ENCODE measurements around the gene TMPRSS13.
"Not testable (repeated sequence)": the region's sequence is repeated elsewhere in the genome, so short reads cannot be mapped to it uniquely, and the experiment has no call there.

TMPRSS13 gene

DNA sequence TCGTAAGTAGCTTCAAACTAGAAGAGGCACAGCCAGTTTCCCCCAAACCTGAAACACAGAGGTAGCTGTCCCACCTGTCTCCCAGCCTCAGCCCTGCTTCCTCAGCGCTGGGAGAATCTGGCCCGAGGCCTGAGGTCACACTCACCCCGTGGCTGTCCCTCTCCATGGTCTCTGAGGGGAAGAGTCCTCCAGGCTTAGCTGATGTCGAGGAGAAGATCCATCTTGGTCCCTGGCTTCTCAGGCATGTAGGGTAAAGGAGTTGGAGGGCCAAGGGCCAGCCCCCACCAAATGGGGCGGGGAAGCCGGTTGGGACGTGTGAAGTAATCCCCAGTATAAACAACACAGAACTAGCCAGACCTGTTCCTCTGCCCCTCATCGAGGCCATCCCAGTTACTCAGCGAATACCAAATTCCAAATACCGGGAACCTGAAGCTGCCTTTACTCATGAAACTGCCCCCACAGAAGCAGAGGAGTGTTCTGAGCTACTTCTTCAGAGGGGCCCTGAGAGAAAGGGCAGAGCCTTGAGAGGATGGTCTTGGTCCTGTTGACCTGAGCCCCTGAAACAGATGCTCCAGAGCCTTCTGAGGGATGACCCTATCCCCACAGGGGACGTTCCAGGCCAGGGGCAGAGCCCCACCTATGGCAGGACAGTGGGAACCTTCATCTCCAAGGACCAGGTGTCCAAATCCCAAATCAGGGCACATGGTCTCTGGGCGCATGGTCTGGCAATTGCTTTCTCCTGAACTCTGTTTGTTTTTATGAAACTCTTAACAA is at the start of gene TMPRSS13:
Gene TMPRSS13, minus strand, starts transcription at position 261 of the 774 bp plus-strand sequence. Its CDS starts 95 bp downstream, at position 166.
- no peak for DNase-seq

DNA sequence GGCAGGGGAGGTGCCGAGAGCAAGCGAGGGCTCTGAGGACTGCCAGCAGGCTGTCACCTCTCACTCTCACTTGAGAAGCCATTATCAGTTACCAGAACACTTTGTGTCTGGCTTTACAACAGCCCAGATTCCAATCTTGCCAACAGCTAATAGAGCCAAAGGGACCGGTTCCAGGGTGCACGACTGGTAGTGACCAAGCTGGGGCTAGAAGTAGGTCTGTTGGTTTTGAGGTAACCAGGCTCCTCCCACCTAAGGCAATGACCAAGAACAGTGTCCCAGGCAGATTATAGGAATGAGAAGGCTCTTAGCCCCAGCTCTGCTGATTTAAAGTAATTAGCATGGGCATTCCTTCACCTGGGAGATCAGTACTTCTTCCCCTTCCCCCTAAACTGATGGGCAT is 49.8 kb upstream of the TMPRSS13 start:
- DNase-seq = no peak

DNA sequence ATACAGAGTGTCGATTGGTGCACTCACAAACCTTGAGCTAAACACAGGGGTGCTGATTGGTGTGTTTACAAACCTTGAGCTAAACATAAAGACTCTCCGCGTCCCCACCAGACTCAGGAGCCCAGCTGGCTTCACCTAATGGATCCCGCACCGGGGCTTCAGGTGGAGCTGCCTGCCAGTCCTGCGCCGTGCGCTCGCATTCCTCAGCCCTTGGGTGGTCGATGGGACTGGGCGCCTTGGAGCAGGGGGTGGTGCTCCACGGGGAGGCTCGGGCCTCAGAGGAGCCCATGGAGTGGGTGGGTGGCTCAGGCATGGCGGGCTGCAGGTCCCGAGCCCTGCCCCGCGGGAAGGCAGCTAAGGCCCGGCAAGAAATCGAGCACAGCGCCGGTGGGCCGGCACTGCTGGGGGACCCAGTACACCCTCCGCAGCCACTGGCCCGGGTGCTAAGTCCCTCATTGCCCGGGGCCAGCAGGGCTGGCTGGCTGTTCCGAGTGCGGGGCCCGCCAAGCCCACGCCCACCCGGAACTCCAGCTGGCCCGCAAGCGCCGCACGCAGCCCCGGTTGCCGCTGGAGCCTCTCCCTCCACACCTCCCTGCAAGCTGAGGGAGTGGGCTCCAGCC is 49.2 kb upstream of the TMPRSS13 start:
- DNase-seq = not testable (repeated sequence)

DNA sequence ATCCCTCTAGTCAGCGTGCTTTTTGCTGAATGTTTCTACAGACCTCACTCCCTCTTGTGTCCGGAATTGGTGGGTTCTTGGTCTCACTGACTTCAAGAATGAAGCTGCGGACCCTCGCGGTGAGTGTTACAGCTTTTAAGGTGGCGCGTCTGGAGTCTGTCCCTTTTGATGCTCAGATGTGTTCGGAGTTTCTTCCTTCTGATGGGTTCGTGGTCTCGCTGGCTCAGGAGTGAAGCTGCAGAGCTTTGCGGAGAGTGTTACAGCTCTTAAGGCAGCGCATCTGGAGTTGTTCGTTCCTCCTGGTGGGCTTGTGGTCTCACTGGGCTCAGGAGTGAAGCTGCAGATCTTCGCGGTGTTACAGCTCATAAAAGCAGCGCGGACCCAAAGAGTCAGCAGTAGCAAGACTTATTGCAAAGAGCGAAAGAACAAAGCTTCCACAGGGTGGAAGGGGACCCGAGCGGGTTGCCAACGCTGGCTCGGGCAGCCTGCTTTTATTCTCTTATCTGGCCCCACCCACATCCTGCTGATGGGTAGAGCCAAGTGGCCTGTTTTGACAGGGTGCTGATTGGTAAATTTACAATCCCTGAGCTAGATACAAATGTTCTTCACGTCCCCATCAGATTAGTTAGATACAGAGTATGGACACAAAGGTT is 48.5 kb upstream of the TMPRSS13 start:
- not testable (repeated sequence) for DNase-seq

- no peak for DNase-seq
These were observed 47.8 kb upstream of the TMPRSS13 start for GRCh38 chr11:117977029-117977428.

DNA sequence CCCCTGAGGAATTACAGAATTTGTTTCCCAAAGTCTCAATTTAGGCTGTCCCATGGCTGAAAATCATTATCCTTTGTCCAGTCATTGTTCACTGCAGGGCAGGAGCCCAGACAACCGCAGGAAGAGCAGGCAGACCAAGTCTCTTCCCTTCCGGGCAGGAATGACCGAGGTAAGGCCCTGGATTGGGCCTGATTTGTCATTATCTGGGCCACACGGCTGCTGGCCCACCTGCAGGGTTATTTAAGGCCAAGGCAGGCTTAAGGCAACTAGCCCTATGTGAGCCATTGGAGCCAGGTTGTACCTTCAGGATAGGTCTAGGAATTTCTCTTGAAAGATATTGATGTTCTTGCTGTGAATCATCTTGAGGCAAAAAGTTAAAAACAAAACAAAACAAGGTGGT is 47.2 kb upstream of the TMPRSS13 start:
- DNase-seq = no peak

GRCh38 chr11:117973503-117973860 is 44.3 kb upstream of the TMPRSS13 start:
- DNase-seq = no peak

GRCh38 chr11:117972629-117973502 is 43.7 kb upstream of the TMPRSS13 start:
- DNase-seq = no peak

DNA sequence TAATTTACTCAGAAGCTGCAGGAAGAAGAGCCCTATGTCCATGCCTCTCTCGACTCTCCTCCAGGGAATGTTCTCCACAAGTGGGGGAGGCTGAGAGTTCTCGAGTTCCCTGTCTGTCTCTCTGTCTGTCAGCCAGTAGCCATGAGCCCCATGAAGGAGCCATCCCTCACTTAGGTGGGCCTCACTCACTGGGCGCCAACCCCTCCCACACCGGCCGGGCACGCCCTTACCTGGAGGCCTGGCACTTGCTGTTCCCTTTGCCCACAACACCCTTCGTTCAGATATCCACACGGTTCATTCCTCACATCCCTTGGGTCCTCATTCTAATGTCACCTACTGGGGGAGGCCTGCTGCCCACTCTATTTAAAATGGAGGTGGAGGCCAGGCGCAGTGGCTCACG is 42.8 kb upstream of the TMPRSS13 start:
- no peak for DNase-seq

DNA sequence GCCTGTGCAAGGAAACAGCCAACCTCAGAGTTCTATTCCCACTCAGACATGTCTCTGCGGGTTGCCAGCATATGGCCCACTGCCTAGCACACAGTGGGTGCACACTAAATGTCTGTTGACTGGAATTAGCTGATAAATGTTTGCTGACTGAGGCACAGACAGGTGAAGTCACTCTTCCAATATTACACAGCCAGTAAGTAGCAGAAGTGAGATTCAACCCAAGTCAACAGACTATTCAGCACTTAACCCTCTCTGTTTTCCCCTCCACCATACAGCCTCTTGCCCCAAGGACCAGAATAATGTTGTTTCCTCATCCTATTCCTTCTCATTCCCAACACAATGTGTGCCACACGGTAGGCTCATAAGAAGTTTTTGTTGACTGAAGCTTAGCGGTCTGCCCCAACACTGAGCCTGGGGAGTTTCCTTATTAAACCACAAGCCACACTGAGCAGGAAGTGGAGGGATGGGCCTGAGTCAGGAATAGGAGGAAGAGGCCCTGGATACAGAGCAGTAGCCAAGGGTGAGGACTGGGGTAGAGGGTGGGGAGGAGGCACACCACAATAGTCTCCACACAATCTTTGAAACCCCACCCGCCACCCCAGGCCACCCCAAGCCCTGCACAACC is 41.3 kb upstream of the TMPRSS13 start:
- no peak for DNase-seq

DNA sequence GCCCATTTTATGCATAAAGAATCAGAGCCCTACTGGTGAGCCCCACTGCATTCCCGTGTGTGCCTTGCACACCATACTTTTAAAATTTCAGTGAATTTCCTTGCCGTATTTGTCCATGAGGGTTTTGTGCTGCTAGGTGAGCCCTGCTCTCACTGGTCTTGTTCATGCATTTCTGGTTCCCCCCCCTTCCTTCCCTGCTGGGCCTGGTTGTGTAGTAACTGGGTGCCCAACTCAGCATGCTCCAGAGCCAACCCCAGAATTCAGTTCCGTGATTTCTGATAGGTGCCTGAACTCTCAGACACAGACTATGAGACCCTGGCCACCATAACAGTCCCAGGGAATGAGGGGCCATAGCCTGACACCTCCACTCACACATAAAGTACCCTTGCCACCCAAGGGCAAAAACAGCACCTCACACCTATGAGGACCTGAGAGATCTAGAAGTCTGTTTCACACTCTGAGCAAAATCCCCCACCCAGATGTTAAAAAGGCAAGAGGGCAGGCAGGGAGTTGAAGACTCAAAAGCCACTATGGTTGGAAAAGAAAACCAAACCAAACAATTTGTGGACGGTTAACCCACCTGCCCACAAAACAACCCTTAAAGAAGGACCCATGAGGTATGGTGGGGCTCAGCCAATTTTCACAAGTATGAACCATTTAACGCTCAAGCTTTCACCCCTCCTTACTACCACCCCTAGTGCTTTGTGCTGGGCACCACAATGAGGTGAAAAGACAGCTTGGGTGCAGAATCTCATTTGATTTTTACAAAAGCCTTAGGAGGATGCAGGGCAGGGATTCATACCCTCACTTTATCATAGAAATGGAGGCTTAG is 40.2 kb upstream of the TMPRSS13 start:
- no peak for DNase-seq

- DNase-seq = no peak
These were observed 37.7 kb upstream of the TMPRSS13 start for GRCh38 chr11:117966908-117967307.

GRCh38 chr11:117962826-117963225 is 33.6 kb upstream of the TMPRSS13 start:
- DNase-seq = no peak

DNA sequence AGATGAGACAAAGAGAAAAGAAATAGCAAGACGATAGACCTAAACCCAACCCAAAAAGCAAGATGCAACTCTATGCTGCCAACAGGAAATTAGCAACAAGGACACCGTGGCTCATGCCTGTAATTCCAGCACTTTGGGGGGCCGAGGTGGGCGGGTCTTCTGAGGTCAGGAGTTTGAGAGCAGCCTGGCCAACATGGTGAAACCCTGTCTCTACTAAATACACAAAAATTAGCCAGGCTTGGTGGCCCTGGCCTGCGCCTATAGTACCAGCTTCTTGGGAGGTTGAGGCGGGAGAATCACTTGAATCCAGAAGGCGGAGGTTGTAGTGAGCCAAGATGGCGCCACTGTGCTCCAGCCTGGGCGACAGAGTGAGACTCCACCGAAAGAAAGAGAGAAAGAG is 32.7 kb upstream of the TMPRSS13 start:
- no peak for DNase-seq

DNA sequence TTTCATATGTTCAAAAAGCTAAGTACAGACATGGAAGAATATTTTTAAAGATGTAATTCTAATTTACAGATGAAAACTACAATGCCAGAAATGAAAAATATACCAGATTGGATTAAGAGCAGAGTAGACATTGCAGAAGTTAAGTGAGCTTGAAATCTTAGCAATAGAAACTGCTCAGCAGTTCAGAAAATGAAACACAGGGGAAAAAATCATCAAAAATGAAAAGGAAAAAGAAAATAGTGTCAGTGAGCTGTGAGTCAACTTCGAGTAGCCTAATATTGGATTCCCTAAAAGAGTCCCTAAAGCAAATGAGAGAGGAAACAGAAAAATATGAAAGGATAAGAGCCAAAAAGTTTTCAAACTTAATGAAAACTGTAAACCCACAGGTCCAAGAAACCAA is 31.2 kb upstream of the TMPRSS13 start:
- no peak for DNase-seq

DNA sequence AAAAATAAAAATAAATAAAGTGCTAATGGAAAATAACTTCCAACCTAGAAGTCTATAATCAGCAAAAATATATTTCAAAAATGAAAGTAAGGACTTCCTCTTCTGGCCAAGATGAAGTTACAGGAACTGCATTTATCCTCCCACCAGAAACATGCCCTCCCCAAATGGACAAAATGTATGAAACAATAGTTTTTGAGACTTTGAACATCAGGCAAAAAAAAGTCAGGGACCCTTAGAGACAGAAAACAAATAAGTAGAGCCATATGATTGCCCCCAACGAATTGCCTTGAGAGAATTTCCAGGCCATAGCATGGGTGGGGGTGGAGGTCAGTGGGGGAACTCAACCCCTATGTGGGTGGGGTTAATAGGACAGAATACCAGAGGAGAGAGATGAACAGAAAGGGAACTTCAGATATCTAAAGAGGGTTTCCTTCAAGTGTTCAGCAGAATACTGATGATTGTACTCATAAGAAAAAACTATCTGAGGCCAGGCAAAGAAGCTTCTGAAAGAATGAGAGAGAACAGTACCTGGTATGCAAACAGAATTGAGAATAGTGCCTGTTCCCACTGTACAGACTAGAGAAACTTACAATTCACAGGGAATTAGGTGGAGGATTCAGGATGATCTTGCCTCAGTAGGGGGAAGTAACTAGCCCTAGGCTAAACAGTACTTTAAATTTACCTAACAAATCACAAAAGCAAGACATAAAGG is 30.4 kb upstream of the TMPRSS13 start:
- no peak for DNase-seq

DNA sequence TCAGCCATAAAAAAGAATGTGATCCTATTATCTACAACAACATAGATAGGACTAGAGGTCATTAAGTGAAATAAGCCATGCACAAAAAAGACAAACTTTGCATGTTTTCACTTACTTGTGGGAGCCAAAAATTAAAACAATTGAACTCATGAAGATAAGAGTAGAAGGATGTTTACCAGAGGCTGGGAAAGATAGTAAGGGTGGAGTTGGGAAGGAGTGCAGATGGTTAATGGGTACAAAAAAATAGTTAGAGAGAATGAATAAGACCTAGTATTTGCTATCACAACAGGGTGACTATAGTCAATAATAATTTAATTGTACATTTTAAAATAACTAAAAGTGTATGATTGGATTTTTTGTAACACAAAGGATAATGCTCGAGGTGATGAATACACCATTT is 29.7 kb upstream of the TMPRSS13 start:
- DNase-seq = no peak

DNA sequence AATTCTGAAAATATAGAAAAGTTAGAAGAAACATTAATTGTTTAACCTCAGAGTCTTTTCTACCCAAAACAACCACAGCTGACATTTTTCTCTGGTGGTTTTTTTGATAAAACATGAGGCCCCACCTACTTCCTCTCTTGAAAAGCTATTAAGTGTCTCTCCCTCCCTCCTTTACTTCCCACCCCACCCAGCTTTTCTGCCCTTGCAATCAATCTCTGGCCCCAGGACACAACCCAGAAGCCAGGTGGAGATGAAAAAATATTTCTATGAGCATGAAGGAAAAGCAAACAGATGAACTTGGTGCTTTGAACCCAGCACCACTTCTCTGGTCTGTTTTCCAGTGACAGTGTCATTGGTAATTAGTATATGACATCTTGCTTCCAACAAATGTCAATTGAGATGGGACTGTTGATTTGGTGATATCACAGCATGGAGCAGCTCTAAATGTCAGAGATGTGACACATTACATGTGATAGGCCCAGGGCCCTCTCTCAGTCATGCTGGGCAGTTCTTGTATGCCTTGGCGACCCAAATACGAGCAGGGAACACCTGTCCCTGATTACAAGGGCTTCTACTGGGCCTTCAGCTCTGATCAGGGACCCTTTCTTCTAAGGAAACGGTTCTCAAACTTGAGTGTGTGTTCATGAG is 23.9 kb upstream of the TMPRSS13 start:
- DNase-seq = no peak

- no peak for DNase-seq
These were observed 22.1 kb upstream of the TMPRSS13 start for GRCh38 chr11:117950993-117951961.
